GM23248 (cell line): ENCODE results near the gene MAN1C1. TPM values are rescaled to one million over a fixed set of nuclear protein-coding genes. Genes with fewer than 3 reads are reported as not detected.

Experiments
- DNase-seq: peaks from one replicate; pipeline ENCODE4 v3.0.0-alpha.2; 2015
- H2AFZ ChIP-seq: fragments of 200-600 bp; sonication (generic); 2 replicates; pipeline ENCODE4 v1.6.1; 2016; ENCODE audit warnings: antibody characterized with exemption
- H3F3A ChIP-seq: fragments of 200-600 bp; sonication (generic); 2 replicates; pipeline ENCODE4 v1.6.1; 2016; ENCODE audit warnings: mild to moderate bottlenecking, antibody characterized with exemption, mixed run types; ENCODE audit not compliant: insufficient read depth
- H3K27ac ChIP-seq: fragments of 200-600 bp; sonication (generic); 2 replicates; pipeline ENCODE4 v1.5.1; 2016; ENCODE audit warnings: mild to moderate bottlenecking
- H3K27me3 ChIP-seq: fragments of 200-600 bp; sonication (generic); replicated peaks from 2 replicates; pipeline ENCODE4 v1.6.1; 2016; ENCODE audit warnings: mild to moderate bottlenecking; ENCODE audit not compliant: insufficient read depth
- H3K36me3 ChIP-seq: fragments of 200-600 bp; sonication (generic); 2 replicates; pipeline ENCODE4 v1.6.1; 2016; ENCODE audit warnings: low read depth, mild to moderate bottlenecking
- H3K4me1 ChIP-seq: fragments of 200-600 bp; sonication (generic); 2 replicates; pipeline ENCODE4 v1.6.1; 2016; ENCODE audit warnings: mild to moderate bottlenecking; ENCODE audit not compliant: insufficient read depth
- H3K4me2 ChIP-seq: fragments of 200-600 bp; sonication (generic); one replicate; pipeline ENCODE4 v1.6.1; 2016; ENCODE audit warnings: mild to moderate bottlenecking; ENCODE audit not compliant: unreplicated experiment
- H3K4me3 ChIP-seq: fragments of 200-600 bp; sonication (generic); 2 replicates; pipeline ENCODE4 v1.5.1; 2016; ENCODE audit warnings: mild to moderate bottlenecking
- H3K79me2 ChIP-seq: fragments of 200-600 bp; sonication (generic); 2 replicates; pipeline ENCODE4 v1.6.1; 2016; ENCODE audit warnings: mild to moderate bottlenecking; ENCODE audit not compliant: insufficient read depth
- H3K9ac ChIP-seq: fragments of 200-600 bp; sonication (generic); 2 replicates; pipeline ENCODE4 v1.6.1; 2016; ENCODE audit warnings: mild to moderate bottlenecking
- H3K9me2 ChIP-seq: fragments of 200-600 bp; sonication (generic); 2 replicates; pipeline ENCODE4 v1.6.1; 2016; ENCODE audit warnings: mixed run types, mild to moderate bottlenecking, moderate library complexity; ENCODE audit not compliant: insufficient read depth
- H3K9me3 ChIP-seq: fragments of 200-600 bp; sonication (generic); one replicate; pipeline ENCODE4 v1.6.1; 2017; ENCODE audit warnings: low read depth
- H4K20me1 ChIP-seq: fragments of 200-600 bp; sonication (generic); 2 replicates; pipeline ENCODE4 v1.6.0; 2016; ENCODE audit not compliant: insufficient read depth
- EZH2 ChIP-seq: fragments of 200-600 bp; sonication (generic); IDR thresholded peaks from 2 replicates; pipeline ENCODE4 v1.6.1; 2018; ENCODE audit warnings: antibody characterized with exemption, mild to moderate bottlenecking; ENCODE audit not compliant: insufficient read depth, poor library complexity, severe bottlenecking
- EZH2phosphoT487 ChIP-seq: fragments of 200-600 bp; sonication (generic); IDR thresholded peaks from 2 replicates; pipeline ENCODE4 v1.6.1; 2018; ENCODE audit warnings: antibody characterized with exemption, moderate library complexity, mild to moderate bottlenecking, low read depth; ENCODE audit not compliant: insufficient read depth
- WGBS, 2 experiments: methylation state at CpG; one replicate each; pipeline ENCODE4 v1.1.6; 2015 to 2017; ENCODE audit warnings: low lambda C conversion rate in 2 of 2, low coverage in 1 of 2; ENCODE audit errors: missing lambda C conversion rate in 2 of 2; 5-methylcytosine and 5-hydroxymethylcytosine counted together
- in situ Hi-C: fragments of 300-500 bp; cut with MboI; formaldehyde crosslinking; loops from 2 replicates; pipeline ENCODE4 v1.15.0; 2020
- polyA plus RNA-seq: library from polyadenylated mRNA; unstranded; fragments of >200 nt; fragmentation: Nextera tagmentation; extraction: Ambion mirVana; gene quantifications from 2 replicates; pipeline ENCODE4 v1.2.1, GENCODE V29; 2016
- total RNA-seq: library from RNA; depleted of rRNA; stranded (reverse); fragments of >200 nt; shearing (Covaris generic); gene quantifications from 2 replicates; pipeline ENCODE4 v1.2.3, GENCODE V29; 2014

Gene MAN1C1
- total and polyA plus RNA-seq, 2 experiments from 2014 or later = 0.29 to 1.1 TPM

- H3K4me3 ChIP-seq = no peak overlapping the region
- H3K9ac ChIP-seq = no peak overlapping the region
- no peaks in the 10 kb centered on the region for H3K9me3 ChIP-seq
- WGBS, 2 experiments = 26 to 30% methylated on average over 8 of the region's 8 CpGs
- peaks cover 6% of the 10 kb centered on the region; the same call in 1 of the 2 replicates for H3K4me1 ChIP-seq
- H3K27me3 ChIP-seq = no peaks in the 10 kb centered on the region
- TF ChIP-seq EZH2phosphoT487 = no peak
- no peak for TF ChIP-seq EZH2
- no peak overlapping the region for H3K4me2 ChIP-seq
- H3K79me2 ChIP-seq = no peaks in the 10 kb centered on the region
- H2AFZ ChIP-seq = no peak overlapping the region
- peak overlapping the region; percentile 29; the same call in 1 of the 2 replicates for H3K27ac ChIP-seq
- 0 out of 2 replicates have a peak, but pooled peaks cover 8% of the 10 kb centered on the region for H3F3A ChIP-seq
- no peaks in the 10 kb centered on the region for H3K9me2 ChIP-seq
- DNase-seq = peak; percentile 82
- in situ Hi-C loops = loop anchor here (10.0 kb wide), 1 partner anchor 180 kb away; the partner anchor contains the start of gene MAN1C1
- no peaks in the 10 kb centered on the region for H3K36me3 ChIP-seq
- H4K20me1 ChIP-seq = no peaks in the 10 kb centered on the region
These were observed 177.7 kb downstream of the MAN1C1 start for GRCh38 chr1:25794325-25794724.

- Histone ChIP-seq H2AFZ (no peak overlapping the region), H3K9ac (no peak overlapping the region), H3K4me3 (no peak overlapping the region), H3K27me3 (no peaks in the 10 kb centered on the region), H3K79me2 (no peaks in the 10 kb centered on the region), H3K36me3 (no peaks in the 10 kb centered on the region), H3F3A (0 out of 2 replicates have a peak, but pooled peaks cover 8% of the 10 kb centered on the region), H3K9me3 (no peaks in the 10 kb centered on the region), H3K4me2 (no peak overlapping the region), H3K27ac (no peak overlapping the region), H3K4me1 (peaks cover 6% of the 10 kb centered on the region; the same call in 1 of the 2 replicates), H4K20me1 (no peaks in the 10 kb centered on the region), H3K9me2 (no peaks in the 10 kb centered on the region)
- peak; percentile 24 for DNase-seq
- in situ Hi-C loops = loop anchor here (10.0 kb wide), 1 partner anchor 180 kb away; the partner anchor contains the start of gene MAN1C1
- WGBS, 2 experiments = 56 to 67% methylated on average over 2 of the region's 2 CpGs
- TF ChIP-seq EZH2phosphoT487 (no peak), EZH2 (no peak)
These were observed 178.6 kb downstream of the MAN1C1 start for GRCh38 chr1:25795211-25795610.

- H3K4me3 ChIP-seq = no peak overlapping the region
- peaks cover 8% of the 10 kb centered on the region; the same call in 1 of the 2 replicates for H3K79me2 ChIP-seq
- H3K9ac ChIP-seq = no peak overlapping the region
- 76 to 80% methylated on average over 22 of the region's 22 CpGs for WGBS, 2 experiments
- no peaks in the 10 kb centered on the region for H3K9me2 ChIP-seq
- H3K4me2 ChIP-seq = no peak overlapping the region
- H3K4me1 ChIP-seq = peaks cover 6% of the 10 kb centered on the region; the same call in 1 of the 2 replicates
- H4K20me1 ChIP-seq = no peaks in the 10 kb centered on the region
- H3K27ac ChIP-seq = no peak overlapping the region
- TF ChIP-seq EZH2phosphoT487 = no peak
- no peak for TF ChIP-seq EZH2
- no peak overlapping the region for H2AFZ ChIP-seq
- no peaks in the 10 kb centered on the region for H3K27me3 ChIP-seq
- no peaks in the 10 kb centered on the region for H3K9me3 ChIP-seq
- in situ Hi-C loops = loop anchor here (10.0 kb wide), 1 partner anchor 181 kb away; the partner anchor contains the start of gene MAN1C1
- no peak for DNase-seq
- H3K36me3 ChIP-seq = no peaks in the 10 kb centered on the region
- 0 out of 2 replicates have a peak, but pooled peaks cover 8% of the 10 kb centered on the region for H3F3A ChIP-seq
These were observed 179.6 kb downstream of the MAN1C1 start for GRCh38 chr1:25795946-25796810.

- TF ChIP-seq EZH2 (no peak), EZH2phosphoT487 (no peak)
- Histone ChIP-seq H3K4me3 (no peak overlapping the region), H3K9me3 (no peaks in the 10 kb centered on the region), H3K79me2 (peaks cover 15% of the 10 kb centered on the region), H3K27ac (no peak overlapping the region), H3K9me2 (no peaks in the 10 kb centered on the region), H3K4me2 (no peak overlapping the region), H3K36me3 (no peaks in the 10 kb centered on the region), H4K20me1 (no peaks in the 10 kb centered on the region), H3K27me3 (no peaks in the 10 kb centered on the region), H3F3A (0 out of 2 replicates have a peak, but pooled peaks cover 8% of the 10 kb centered on the region), H3K4me1 (peaks cover 6% of the 10 kb centered on the region; the same call in 1 of the 2 replicates), H2AFZ (no peak overlapping the region), H3K9ac (no peak overlapping the region)
- peak; percentile 81 for DNase-seq
- 6 to 16% methylated on average over 6 to 19 of the region's 19 CpGs for WGBS, 2 experiments
- in situ Hi-C loops = loop anchor here (10.0 kb wide), 1 partner anchor 182 kb away; the partner anchor contains the start of gene MAN1C1
These were observed 180.3 kb downstream of the MAN1C1 start for GRCh38 chr1:25796811-25797458.
